ENCODE results near the gene CELA3B. TPM values are rescaled to one million over a fixed set of nuclear protein-coding genes. Genes with fewer than 3 reads are reported as not detected.
"Not testable (repeated sequence)": the region's sequence is repeated elsewhere in the genome, so short reads cannot be mapped to it uniquely, and the experiment has no call there.

The CELA3B gene
- total RNA-seq, 1 donor from 2014 or later, result not detected

DNA sequence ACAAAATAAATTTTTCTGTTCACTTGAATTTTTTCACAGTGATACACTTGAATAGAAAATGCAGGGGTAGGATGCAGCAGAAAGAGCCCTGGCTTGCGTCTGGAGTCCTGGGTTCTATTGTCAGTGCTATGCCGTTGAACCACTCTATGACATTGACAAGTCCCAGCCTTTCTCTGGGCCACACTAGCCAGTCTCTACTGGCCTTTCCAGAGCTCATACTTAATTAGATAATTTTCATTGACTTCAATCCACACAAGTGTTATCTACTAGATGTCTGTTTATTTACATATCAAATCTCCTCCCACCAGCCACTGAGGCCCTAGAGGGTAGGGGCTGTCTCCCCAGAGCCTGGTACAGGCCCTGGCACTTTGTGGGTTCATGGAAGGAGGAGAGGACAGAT is 15.5 kb upstream of the CELA3B start:
- ATAC-seq (no peak), DNase-seq (no peak)
- TF ChIP-seq, protein P1, sequence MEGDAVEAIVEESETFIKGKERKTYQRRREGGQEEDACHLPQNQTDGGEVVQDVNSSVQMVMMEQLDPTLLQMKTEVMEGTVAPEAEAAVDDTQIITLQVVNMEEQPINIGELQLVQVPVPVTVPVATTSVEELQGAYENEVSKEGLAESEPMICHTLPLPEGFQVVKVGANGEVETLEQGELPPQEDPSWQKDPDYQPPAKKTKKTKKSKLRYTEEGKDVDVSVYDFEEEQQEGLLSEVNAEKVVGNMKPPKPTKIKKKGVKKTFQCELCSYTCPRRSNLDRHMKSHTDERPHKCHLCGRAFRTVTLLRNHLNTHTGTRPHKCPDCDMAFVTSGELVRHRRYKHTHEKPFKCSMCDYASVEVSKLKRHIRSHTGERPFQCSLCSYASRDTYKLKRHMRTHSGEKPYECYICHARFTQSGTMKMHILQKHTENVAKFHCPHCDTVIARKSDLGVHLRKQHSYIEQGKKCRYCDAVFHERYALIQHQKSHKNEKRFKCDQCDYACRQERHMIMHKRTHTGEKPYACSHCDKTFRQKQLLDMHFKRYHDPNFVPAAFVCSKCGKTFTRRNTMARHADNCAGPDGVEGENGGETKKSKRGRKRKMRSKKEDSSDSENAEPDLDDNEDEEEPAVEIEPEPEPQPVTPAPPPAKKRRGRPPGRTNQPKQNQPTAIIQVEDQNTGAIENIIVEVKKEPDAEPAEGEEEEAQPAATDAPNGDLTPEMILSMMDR (IDR thresholded peaks at IDR 0.05), result no peak
- H3K4me1 ChIP-seq, result peaks cover 17% of the 10 kb centered on the region
- intact Hi-C loops (cut with DNase I), result no loop called here
- H3K27ac ChIP-seq, result no peak overlapping the region
- no peak overlapping the region for H3K4me3 ChIP-seq
- no peaks in the 10 kb centered on the region for H3K36me3 ChIP-seq
- no peaks in the 10 kb centered on the region for H3K27me3 ChIP-seq
- no peaks in the 10 kb centered on the region for H3K9me3 ChIP-seq

DNA sequence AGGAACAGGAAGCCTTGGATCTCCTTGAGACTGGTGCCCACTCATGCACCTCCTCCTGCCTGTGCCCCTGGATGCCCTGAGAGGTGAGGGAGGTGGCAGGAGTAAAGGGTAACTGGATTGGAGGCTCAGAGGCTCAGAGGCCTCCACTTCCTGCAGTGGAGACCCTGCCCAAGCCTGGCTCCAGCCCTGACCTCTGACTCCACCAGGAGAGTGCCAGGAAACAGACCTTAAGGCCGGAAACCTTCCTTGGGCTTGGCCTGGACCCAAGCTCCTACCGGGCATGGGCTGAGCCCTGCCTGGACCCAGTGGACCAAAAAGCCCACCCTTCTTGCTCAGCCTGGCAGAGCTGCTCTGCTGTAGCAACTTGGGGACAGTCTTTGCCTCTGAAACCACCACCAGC is 15.0 kb upstream of the CELA3B start:
- Histone ChIP-seq H3K4me1 (peaks cover 13% of the 10 kb centered on the region), H3K27me3 (no peaks in the 10 kb centered on the region), H3K4me3 (no peak overlapping the region), H3K36me3 (no peaks in the 10 kb centered on the region), H3K27ac (no peak overlapping the region), H3K9me3 (no peaks in the 10 kb centered on the region)
- ATAC-seq (no peak), DNase-seq (no peak)
- TF ChIP-seq, protein P1 (IDR thresholded peaks at IDR 0.05), result no peak
- intact Hi-C loops (cut with DNase I), result no loop called here

DNA sequence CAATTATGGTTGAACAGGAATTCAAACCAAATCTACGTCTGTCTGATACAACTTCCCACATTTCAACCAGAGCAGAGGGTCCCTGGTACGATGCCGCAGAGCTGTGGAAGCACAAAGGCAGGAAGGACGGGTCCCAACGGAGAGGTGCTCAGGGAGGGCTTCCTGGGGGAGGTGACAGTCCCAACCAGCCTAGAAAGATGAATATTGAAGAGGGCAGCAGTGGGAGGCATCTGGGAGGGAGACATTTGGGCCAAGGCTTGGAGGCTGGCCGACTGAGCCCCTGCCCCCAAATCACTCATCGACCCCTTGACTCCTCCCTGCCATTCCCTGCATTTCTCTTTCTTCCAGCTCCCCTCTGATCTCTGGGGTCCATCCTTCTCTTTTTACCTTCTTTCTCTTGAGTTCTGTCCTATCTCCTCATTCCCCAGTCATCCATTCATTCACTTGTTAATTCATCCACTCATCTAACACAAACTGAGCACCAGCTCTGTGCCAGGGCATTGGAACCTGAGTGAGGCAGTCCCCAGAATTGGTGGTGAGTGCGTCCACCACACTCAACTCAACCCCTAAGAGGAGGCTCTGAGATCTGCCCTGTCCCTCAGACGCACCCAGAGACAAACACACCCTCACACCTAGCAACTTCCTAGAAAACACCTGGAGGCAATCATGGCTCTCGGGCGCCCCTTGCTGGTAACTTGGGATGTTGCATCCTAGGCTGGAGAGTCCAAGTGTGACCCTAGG is 13.2 kb upstream of the CELA3B start:
- TF ChIP-seq, protein P1 (IDR thresholded peaks at IDR 0.05), result peak; percentile 93
- no peaks in the 10 kb centered on the region for H3K36me3 ChIP-seq
- DNase-seq (peak; percentile 86), ATAC-seq (peak; percentile 96)
- peaks cover 8% of the 10 kb centered on the region for H3K4me1 ChIP-seq
- H3K4me3 ChIP-seq, result no peak overlapping the region
- no peaks in the 10 kb centered on the region for H3K27me3 ChIP-seq
- no peak overlapping the region for H3K27ac ChIP-seq
- intact Hi-C loops (cut with DNase I), result no loop called here
- no peaks in the 10 kb centered on the region for H3K9me3 ChIP-seq

DNA sequence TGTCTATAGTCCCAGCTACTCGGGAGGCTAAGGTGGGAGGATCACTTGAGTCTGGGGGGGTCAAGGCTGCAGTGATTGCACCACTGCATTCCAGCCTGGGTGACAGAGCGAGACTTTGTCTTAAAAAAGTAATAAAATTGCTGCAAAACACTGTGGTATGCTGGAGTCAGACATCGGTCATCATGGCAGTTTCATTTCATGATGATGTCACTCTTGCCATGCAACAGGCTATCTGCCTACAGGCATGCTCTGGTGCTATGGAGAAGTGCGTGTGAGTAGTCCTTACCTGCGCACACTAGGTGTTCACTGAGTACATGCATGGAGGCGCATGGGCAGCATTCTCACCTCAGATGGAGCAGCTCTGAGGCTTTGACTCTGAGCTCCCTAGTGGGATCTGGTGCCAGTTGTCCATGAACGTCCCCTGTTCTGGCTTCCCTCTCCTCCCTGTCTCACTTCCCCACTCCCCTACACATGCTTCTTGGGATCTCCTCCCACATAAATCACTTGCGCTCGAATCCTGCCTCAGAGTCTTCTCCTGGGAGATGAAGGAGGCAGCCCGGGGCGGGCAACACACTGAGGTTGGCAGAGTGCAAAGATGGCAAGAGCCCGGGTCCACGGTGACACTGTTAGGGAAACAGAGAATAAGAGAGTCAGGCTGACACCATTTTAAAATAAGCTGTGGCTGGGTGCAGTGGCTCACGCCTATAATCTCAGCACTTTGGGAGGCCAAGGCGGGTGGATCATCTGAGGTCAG is 10.4 kb upstream of the CELA3B start:
- Histone ChIP-seq H3K4me1 (peaks cover 5% of the 10 kb centered on the region), H3K9me3 (no peaks in the 10 kb centered on the region), H3K36me3 (no peaks in the 10 kb centered on the region), H3K27me3 (no peaks in the 10 kb centered on the region), H3K4me3 (no peak overlapping the region), H3K27ac (no peak overlapping the region)
- TF ChIP-seq, protein P1 (IDR thresholded peaks at IDR 0.05), result no peak
- ATAC-seq, result no peak
- DNase-seq, result no peak
- intact Hi-C loops (cut with DNase I), result no loop called here

DNA sequence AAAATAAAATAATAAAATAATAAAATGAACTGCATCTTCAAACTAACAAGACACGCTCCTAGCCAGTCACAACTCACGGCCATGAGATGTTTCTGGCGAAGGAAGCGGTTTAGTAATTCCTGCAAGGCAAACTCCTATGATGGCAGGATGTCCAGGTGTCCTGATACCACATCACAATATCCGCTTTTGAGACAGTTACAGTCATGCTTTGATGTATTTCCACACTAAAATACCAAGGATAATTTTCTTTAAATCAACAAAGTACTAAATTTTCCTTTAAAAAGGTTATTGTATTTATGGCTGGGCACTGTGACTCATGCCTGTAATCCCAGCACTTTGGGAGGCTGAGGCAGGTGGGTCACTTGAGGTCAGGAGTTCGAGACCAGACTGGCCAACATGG is 9.6 kb upstream of the CELA3B start:
- H3K27ac ChIP-seq; H3K27me3 ChIP-seq; intact Hi-C loops (cut with DNase I); ATAC-seq; H3K4me3 ChIP-seq; H3K4me1 ChIP-seq; H3K9me3 ChIP-seq; DNase-seq; H3K36me3 ChIP-seq: not testable (repeated sequence)

DNA sequence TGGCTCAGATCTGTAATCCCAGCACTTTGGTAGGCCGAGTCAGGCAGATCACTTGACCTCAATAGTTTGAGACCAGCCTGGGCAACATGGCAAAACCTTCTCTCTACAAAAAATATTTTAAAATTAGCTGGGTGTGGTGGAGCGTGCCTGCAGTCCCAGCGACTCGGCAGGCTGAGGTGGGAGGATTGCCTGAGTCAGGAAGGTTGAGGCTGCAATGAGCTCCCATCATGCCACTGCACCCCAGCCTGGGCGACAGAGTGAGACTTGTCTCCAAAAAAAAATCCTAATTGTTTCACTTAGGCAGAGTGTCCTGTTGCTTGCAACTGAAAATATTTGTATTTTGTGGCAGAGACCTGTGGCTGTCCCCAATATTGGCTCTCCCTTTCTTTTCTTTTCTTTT is 7.8 kb upstream of the CELA3B start:
- not testable (repeated sequence) for DNase-seq

DNA sequence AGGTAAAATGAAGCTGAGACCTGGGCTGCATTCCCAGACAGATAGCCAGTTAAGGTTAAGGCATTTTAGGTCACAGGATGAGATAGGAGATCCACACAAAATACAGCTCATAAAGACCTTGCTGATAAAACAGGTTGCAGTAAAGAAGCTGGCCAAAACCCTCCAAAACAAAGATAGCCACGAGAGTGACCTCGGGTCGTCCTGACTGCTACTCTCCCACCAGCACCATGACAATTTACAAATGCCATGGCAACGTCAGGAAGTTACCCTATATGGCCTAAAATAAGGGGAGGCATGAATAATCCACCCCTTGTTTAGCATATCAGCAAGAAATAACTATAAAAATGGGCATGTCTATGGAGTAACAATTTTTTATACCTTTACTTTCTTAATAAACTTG is 6.3 kb upstream of the CELA3B start:
- H3K27me3 ChIP-seq; H3K4me3 ChIP-seq; H3K9me3 ChIP-seq; H3K27ac ChIP-seq; H3K36me3 ChIP-seq; H3K4me1 ChIP-seq; intact Hi-C loops (cut with DNase I); ATAC-seq; DNase-seq: not testable (repeated sequence)

More for the DNA sequence above, 7.8 kb upstream of the CELA3B start:
- H3K4me1 ChIP-seq; H3K9me3 ChIP-seq; H3K27me3 ChIP-seq; ATAC-seq; H3K4me3 ChIP-seq; intact Hi-C loops (cut with DNase I); H3K36me3 ChIP-seq; H3K27ac ChIP-seq: not testable (repeated sequence)

DNA sequence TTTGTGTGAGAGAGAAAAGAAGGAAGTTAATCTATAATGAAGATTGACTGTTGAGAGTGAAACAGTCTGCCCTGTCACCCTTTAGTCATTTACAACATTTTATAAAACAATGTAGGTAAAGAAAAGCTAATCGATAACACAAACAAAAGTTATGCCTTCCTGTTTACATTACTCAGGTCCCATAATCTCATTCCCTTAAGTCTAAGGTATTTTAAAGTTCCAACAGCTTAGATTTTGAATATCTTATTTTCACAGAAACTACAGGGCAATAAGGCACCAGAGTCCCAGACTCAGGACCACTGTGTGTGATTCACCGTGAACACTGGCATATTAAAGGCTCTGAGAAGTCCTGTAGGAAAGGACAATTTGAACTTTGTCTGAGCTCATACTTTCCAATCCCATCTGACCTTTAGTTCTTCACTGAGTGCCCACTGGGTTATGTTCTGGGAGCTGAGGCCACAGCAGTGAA is 3.8 kb upstream of the CELA3B start:
- H3K27ac ChIP-seq; H3K4me3 ChIP-seq; H3K9me3 ChIP-seq; H3K36me3 ChIP-seq; ATAC-seq; H3K27me3 ChIP-seq; intact Hi-C loops (cut with DNase I); DNase-seq; H3K4me1 ChIP-seq: not testable (repeated sequence)

DNA sequence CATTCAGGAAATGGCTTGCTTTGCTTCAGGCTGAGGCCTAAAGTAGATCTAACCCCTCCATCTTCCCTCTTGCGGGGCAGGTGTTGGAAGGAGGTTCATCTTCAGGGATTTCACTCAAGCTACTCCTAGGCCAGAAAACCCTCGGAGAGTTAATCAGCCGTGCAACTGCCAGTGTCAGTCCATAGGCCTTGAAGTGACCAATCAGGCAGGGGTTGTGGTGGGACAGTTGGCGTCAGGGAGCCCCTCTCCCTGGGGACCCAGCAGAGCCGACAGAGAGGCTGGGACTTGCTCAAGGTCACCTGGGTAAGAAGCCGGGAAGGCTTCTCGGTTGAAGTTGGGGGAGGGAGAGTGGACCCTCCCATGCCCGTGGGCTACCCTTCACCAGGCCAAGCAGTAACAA is 2.9 kb upstream of the CELA3B start:
- H3K36me3 ChIP-seq; H3K4me1 ChIP-seq; ATAC-seq; DNase-seq; H3K27me3 ChIP-seq; H3K27ac ChIP-seq; H3K4me3 ChIP-seq; H3K9me3 ChIP-seq; intact Hi-C loops (cut with DNase I): not testable (repeated sequence)

DNA sequence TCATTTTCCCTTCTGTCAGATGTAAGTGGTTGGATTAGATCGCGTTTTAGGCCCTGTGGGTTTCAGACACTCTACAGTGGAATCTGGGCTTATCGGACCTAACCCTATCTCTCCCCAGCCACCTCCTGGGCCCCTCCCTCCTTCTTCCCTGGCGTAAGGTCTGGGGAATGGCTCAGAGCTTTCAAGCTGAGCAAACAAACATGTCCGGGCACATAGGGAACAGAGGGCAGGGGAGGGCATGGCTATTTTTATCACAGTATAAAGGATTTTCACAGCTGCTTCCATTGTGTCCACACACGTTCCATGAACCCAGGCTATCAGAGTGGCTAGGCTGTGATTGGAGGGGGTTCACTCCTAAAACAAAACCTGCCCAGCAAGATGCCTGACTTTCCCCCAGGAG is 2.1 kb upstream of the CELA3B start:
- ATAC-seq, result peak; percentile 90
- H3K36me3 ChIP-seq; DNase-seq; H3K27ac ChIP-seq; H3K4me1 ChIP-seq; H3K4me3 ChIP-seq; H3K9me3 ChIP-seq; intact Hi-C loops (cut with DNase I); H3K27me3 ChIP-seq: not testable (repeated sequence)

Data from upper lobe of right lung (tissue), 1 donor.